HG03108 (cell line): Measurements from ENCODE around the gene SLC16A10.
"Not testable (repeated sequence)": the region's sequence is repeated elsewhere in the genome, so short reads cannot be mapped to it uniquely, and the experiment has no call there.

Experiments
- ATAC-seq: cut with Tn5 transposase; IDR thresholded peaks from one replicate; pipeline ENCODE4 v1.9.1; 2021; ENCODE audit warnings: moderate library complexity; ENCODE audit not compliant: unreplicated experiment

The SLC16A10 gene

DNA sequence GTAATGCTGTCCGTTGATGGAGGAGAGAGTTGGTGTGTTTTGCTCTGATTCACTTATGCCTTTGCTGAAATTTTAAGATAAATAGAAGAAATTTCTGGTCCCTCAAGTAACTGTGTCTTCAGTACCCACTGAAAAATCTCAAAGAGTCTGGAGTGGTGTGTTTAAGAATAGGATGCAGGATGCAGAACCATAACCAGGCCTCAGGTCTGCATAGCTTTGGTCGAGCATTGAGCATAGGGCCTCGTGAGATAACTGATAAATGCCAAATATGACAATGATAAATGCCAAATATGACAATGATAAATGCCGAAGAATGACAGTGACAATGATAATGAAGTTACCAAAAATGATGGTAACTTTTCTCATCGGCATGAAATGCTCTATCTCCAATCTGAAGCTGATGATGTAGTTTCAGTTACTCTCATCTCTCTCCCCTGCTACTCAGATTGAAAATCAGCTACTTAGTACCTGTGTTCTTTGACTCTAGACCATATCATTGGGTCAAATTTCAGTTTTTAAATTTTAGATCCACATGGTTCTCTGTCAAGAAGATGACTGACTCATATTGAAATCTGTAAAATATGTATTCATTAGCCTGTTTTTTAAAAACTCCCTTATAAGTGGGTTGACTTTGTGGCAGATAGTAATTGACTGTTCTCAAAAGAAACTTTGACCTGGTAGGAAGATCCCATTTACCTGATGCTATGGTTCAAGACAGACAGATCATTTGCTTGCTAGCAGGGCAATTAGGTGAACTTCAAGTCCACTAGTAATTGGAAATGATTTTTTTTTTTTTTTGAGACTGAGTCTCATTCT is 96.6 kb downstream of the SLC16A10 start:
- no peak for ATAC-seq

DNA sequence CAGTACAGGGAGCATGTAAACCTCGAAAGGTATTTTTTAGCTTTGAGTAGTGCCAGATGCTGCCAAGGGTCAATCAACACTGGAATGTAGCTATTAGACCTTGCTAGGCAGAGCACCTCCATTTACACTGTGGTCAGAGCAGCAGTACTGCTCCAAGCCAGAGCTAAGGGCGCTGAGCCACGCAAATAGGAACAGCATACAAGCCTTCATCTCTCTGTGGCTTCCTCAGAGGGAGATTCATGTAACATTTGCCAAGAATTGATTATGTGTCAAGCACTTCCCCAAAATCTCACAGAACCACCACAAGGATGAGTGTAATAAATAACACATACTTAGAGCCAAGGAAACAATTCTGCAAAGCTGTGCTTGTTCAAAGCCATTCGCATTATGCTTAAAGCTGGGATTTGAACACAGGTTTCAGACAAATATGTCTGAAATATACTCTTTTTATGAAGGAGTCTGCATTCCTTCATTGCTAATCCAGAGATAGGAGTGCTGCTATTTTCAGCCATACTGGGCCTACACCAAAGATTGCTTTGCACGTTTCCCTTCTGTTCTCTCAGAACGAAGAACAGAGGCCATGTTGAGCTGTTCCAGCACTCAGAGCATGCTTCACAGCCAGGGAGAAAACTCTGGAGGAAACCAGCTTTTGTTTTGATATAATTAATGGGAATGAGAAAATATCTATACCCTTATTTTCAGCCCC is 97.7 kb downstream of the SLC16A10 start:
- ATAC-seq, result no peak

DNA sequence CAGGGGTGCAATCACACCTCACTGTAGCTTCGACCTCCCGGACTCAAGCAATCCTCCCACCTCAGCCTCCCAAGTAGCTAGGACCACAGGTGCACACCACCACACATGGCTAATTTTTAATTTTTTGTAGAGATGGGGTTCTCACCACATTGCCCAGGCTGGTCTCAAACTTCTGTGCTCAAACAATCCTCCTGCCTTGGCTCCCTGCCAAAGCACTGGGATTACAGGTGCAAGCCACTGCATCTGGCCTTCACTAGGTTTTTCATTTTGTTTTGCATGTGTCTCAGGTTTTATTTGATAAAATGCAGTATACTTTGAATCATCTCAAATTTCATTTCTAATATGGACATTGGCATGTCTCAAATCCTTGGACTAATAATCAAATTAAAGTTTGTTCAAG is 98.7 kb downstream of the SLC16A10 start:
- no peak for ATAC-seq

DNA sequence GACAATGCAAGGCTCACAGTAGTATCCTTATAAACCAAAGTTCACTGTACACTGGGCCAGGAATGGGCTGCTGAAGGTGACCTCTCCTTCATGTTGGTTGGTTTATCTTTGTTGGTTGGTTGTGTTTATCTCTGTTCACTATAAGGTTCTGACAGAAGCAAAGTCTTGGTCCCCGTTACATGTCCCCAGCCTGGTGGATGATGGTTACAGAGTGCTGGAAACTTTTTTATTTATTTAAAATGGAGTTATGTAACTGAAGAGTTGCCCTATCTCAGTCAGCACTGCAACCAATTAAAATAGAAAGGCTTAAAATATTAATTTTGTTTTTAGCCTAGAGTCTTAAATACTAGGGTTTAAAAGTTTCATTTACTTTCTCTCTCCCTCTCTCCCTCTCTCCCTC is 100.6 kb downstream of the SLC16A10 start:
- no peak for ATAC-seq

DNA sequence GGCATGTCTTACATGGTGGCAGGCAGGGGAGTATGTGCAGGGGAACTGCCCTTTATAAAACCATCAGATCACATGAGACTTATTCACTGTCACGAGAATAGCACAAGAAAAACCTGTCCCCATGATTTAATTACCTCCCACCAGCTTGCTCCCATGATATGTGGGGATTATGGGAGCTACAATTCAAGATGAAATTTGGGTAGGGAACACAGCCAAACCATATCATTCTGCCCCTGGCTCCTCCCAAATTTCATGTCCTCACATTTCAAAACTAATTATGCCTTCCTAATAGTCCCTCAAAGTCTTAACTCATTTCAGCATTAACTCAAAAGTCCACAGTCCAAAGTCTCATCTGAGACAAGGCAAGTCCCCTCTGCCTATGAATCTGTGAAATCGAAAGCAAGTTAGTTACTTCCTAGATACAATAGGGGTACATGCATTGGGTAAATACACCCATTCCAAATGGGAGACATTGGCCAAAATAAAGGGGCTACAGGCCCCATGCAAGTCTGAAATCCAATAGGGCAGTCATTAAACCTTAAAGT is 102.4 kb downstream of the SLC16A10 start:
- ATAC-seq, result not testable (repeated sequence)

DNA sequence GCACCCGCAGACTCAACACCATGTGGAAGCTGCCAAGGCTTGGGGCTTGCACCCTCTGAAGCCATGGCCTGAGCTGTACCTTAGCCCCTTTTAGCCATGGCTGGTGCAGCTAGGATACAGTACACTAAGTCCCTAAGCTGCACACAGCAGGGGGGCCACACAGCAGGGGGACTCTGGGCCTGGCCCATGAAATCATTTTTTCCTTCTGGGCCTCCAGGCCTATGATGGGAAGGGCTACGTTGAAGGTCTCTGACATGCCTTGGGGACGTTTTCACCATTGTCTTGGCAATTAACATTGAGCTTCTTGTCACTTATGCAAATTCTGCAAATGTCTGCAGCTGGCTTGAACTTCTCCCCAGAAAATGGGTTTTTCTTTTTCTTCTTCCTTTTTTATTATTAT is 103.3 kb downstream of the SLC16A10 start:
- ATAC-seq, result no peak

DNA sequence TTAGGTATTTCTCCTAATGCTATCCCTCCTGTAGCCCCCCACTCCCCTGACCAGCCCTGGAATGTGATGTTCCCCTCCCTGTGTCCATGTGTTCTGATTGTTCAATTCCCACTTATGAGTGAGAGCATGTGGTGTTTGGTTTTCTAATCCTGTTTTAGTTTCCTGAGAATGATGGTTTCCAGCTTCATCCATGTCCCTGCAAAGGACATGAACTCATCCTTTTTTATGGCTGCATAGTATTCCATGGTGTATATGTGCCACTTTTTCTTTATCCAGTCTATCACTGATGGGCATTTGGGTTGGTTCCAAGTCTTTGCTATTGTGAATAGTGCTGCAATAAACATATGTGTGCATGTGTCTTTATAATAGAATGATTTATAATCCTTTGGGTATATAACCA is 103.8 kb downstream of the SLC16A10 start:
- ATAC-seq, result not testable (repeated sequence)

DNA sequence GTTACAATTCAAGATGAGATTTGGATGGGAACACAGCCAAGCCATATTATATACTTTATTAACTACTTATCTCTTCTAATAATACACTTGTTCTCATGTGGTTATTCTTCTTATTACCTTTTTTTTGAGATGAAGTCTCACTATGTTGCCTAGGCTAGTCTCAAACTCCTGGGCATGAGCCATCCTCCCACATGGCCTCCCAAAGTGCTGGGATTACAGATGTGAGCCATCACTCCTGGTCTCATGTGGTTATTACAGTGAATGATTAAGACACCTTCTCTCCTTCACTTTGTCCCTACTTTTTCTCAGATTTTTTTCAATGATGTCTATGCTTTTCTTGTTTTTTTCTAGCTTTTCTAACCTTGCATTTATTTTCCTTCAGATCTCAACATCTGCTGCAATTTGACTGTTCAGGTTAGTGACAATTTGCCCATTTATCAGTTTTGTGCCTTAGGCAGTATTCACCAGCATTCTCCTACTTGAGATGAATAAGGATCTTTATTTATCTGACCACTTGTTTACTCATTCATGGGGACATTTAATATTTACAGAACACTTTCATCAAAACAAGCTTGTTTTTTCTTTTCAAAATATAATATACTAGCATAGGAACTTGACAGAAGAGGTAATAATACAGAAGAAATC is 105.7 kb downstream of the SLC16A10 start:
- no peak for ATAC-seq

DNA sequence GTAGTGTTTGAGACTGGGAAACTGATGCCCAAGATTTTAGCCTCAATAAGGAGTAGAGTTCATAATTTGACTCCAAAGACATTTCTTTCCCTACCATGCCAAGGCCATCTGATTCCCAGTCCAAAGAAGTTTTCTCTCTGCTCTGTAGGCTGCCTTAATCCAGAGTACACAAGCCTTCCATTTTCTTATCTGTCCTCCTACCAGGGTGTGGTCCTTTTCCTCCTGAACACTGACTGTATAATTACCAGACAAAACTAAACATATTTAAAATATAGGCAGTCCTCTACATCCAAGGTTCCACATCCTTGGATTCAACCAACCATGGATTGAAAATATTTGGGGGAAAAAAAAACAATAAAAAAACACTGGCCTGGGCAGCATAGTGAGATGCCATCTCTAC is 108.4 kb downstream of the SLC16A10 start:
- ATAC-seq, result no peak

DNA sequence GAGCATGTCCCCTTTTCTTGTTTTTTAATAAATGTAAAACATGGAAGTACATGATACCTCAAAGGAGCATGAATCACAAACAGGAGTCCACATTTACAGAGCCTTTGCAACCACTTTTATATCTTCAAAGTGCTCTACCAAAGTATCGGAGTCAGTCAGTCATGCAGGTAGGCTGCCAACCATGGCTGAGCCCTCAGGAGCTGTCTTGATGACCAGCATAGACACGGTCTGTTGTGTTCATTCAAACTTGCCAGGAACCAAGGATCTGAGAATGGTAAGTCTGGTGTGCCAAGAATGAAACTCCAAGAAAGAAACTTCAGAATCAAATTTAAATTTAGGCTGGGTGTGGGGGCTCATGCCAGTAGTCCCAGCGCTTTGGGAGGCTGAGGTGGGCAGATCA is 111.5 kb downstream of the SLC16A10 start:
- ATAC-seq, result no peak

DNA sequence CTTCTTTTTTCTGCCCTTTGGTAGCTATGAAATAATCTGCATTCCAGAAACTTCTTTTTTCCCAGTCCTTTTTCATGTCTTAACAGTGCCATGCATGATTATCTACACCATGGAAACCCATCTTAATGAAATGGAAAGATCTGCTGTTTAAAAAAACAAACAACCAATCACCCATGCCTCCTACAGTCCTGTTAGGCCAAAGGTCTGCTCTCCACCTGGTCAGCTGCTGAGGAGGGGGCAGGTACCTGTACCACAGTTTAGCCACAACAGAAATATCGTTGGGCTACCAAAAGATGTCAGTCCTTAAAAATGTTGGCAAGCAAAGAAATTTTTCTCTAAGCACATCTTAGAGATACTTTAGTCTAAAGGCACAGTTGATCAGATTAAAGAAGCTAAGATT is 112.6 kb downstream of the SLC16A10 start:
- ATAC-seq, result no peak

DNA sequence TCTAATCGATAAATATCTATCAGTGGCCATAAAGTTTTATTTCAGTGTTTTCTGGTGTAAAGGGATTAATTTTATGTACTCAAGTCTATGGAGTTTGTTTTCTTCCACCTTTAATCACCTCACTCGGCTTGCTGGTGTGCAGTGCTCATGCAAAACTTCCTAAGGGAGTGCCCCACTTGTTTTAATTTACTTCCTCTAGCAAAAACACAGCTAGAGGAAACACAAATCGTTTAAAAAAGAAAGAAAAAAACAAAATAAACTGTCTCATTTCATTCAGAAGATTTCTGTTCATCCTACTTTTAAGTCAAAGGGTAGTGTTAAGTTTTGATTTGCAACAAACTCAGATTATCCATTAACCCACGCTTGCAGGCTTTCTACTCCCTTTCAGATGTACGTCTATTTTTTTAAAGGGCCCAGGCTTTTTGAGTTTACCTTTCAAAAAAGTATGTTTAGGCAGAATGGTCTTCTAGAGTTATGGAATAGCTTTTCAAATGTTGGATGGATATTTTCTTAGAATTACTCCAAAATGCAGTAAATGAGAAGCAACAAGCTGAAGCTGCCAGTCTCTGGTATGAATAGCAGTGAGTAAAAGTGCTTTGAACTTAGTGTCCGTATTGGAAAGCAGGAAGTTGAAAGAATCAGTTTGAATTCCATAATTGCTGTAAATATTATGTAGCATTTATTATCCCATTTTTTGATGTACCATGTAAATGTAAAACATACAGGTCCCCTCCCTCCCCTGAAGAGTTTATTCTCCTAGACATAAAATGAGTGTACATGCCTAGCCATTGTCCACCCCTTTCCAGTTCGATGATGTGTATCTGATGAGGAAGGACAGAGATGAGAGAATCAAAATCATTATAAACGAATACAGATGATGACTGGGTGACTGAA is 113.3 kb downstream of the SLC16A10 start:
- ATAC-seq, result no peak

DNA sequence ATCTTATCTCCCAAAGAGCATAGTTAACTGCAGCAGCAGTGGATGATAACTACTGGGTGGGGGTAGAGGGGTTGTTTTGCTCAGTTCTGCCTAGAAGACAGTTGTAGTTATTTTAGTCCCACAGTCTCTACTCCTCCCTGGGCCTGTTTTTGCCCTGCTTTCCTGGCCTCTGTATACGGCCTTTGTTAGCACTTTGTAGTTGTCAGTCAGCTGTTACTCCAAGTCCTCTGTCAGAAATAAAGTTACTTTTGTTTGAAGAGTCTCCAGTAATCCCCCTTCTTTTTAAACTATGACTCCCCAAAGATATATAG is 113.9 kb downstream of the SLC16A10 start:
- no peak for ATAC-seq

DNA sequence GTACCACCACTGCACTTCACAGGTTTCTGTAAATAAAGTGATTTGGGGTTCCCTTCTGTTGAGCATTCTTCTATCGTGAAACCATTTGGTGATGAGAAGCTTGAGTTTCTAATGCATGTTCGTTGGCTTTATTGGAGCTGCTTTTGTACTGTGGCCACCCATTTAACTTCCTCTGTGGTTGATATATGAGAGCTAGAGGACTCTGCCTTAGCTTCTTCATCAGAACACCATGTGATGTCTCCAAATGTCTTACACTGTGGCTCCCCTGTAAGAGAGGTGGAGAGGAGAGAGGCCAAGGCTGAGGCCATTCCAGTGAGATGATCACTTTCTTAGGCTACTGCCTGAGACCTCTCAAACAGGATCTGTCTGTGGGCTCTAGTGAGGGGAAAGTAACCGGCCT is 114.5 kb downstream of the SLC16A10 start:
- no peak for ATAC-seq

DNA sequence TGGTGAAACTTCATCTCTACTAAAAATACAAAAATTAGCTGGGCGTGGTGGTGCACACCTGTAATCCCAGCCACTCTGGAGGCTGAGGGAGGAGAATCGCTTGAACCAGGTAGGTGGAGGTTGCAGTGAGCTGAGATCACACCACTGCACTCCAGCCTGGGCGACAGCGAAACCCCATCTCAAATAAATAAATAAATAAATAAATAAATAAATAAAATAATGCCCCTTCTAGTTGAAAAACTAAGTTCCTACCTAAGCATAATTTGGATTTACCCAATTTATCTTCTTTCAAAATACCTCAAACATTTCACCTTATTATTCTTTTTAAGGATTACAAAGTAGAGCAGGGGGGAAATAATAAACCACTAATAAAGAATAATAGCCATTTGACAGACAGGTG is 116.2 kb downstream of the SLC16A10 start:
- not testable (repeated sequence) for ATAC-seq

DNA sequence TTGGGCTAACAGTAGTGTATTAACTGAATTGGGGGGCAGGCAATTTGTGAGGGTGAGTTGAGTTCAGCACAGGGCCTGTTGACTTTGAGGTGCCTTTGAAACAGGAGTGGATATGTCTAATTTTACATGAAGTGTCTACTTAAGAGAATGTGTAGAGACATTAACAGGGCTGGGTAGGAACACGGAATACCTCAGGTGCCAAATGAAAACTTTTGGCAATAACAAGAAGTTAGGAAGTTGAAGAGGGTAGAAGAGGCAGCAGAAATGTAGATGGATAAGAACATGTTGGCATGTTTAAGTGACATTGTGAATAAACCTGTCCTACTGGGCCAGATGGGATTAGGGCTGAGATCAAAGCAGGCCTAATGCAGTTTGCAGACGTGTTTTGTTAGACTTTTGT is 117.0 kb downstream of the SLC16A10 start:
- ATAC-seq, result no peak

DNA sequence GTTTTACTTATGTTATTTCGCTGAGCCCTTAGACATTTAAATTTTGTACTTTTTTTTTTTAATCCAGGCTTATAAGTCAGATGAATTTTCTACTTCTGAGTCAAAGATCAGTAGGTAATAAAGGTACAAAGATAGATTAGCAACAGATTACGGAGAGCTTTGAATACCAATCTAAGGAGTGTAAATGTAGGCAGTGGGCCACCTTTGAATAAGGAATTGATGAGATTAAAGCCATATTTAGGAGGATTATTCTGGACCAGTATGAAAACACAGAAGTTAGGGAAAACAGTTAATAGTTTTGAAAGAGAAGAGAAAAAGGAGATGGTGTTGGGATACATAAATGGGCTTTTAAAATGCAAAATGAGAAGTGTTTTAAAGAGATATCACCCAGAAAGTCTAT is 117.6 kb downstream of the SLC16A10 start:
- no peak for ATAC-seq

DNA sequence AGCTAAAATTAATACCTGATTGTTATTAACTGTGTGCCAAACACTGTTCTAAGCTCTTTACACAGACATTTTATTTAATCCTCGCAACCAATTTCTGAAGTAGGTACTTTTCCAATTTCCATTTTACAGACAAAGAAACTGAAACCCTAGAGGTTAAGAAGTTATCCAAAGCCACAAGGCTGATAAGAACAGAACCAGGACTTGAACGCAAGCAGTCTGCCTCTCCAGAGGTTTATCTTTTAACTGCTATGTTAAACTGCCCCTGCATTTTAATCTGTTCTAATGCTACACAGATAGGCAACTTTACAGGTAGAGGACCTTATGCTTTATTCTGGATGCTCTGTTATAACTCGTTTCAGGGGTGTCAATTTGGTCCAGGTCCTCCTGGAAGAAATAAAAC is 118.2 kb downstream of the SLC16A10 start:
- no peak for ATAC-seq

DNA sequence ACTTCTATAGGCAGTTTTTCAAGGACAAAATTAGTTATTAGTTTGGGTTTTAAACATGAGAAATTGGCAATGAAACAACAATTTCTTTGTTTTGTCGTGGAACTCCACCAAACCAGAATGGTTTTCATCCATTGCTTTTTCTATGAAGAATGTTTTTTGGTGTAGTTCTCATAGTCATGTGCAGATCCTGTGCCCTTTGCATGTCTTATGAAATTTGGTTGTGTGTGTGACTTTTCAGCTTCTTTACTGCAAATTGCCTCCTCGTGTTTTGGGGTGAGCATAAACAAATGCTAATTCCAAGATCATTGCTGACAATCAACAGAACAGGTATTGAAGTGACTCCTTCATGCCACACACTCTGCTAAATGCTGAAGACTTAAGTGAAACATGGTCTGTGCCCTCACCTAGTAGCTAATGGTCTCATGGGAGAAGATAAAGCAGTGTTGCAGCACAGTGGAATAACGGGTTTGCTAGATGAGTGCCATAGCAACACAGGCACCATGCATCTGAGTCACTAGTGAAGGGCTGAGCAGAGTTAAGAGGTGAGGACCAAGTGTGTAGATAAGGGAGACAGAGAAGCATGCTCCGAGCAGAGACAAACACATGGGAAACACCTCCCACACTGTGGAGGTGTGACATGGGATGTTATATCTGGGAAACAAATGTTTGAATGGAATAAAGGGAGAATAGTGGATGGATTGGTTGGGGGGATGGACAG is 120.0 kb downstream of the SLC16A10 start:
- ATAC-seq, result no peak

DNA sequence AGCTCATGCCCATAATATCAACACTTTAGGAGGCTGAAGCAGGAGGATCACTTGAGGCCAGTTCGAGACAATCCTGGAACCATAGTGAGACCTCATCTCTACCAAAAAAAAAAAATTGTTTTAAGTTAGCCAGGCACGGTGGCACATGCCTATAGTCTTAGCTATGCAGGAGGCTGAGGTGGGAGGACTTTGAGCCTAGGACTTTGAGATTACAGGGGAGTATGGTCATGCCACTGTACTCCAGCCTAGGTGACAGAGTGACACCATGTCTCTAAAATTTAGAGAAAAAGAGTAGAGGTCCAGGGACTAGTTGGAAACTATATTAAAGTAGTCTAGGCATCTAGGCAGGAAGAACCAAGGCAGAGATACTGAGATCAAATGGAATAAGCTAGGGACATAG is 121.6 kb downstream of the SLC16A10 start:
- ATAC-seq, result no peak
